Right renal pelvis (tissue), 4 donors: ENCODE data around the gene PRKD1. TPM values are rescaled to one million over a fixed set of nuclear protein-coding genes. Genes with fewer than 3 reads are reported as not detected.

ENCODE experiments used
- DNase-seq, 4 donors: peaks; one replicate each; pipeline ENCODE4 v3.0.0-alpha.2; 2013; ENCODE audit warnings: low read depth in 4 of 4, low spot score in 3 of 4, missing footprints in 1 of 4
- polyA plus RNA-seq, 4 donors: library from polyadenylated mRNA; unstranded; fragments of 120-200 nt; gene quantifications; one replicate each; pipeline ENCODE4 v1.2.1, GENCODE V29; 2013; ENCODE audit not compliant: insufficient read length in 4 of 4

The PRKD1 gene
- polyA plus RNA-seq, 4 donors: 29.6 to 33.4 (median 29.8) TPM

- DNase-seq: peak; percentile 7 to 22 (median 18)
These were observed 378.7 kb downstream of the PRKD1 start for GRCh38 chr14:29548948-29549370.

GRCh38 chr14:29545714-29546113, 381.9 kb downstream of the PRKD1 start:
- no peak for DNase-seq

GRCh38 chr14:29536886-29537511, 390.6 kb downstream of the PRKD1 start:
- no peak for DNase-seq

GRCh38 chr14:29529418-29529817, 398.2 kb downstream of the PRKD1 start:
- no peak for DNase-seq

GRCh38 chr14:29528889-29529288, 398.8 kb downstream of the PRKD1 start:
- no peak for DNase-seq

DNA sequence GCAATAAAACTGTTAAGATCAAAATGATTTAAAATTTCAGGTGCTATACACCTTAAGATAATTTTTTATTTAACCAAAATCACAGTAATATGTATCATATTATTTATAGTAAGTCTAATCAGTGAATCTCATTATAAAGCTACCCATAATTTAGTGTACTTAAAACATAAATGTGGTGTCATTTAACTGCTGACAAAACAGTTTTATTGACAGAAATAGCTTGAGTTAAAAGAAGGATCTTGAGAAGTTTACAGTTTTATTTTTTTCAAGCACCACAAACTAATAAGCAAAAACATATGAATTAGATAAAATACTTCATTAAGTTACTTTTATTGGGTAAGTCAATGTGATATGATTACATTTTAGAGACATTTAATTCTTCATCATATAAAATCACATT, 400.4 kb downstream of the PRKD1 start:
- no peak for DNase-seq
